Left ventricle myocardium inferior (tissue), 1 donor: ENCODE results near the gene PRKCE. TPM values are rescaled to one million over a fixed set of nuclear protein-coding genes. Genes with fewer than 3 reads are reported as not detected.

Experiments used
- DNase-seq: peaks from one replicate; pipeline ENCODE4 v3.0.0-alpha.2; 2020
- H3K27ac ChIP-seq: fragments of 200-600 bp; replicated peaks from 2 replicates; pipeline ENCODE4 v1.8.0; 2021
- H3K27me3 ChIP-seq: fragments of 200-600 bp; 2 replicates; pipeline ENCODE4 v1.8.0; 2021; ENCODE audit warnings: low read depth
- H3K36me3 ChIP-seq: fragments of 200-600 bp; 2 replicates; pipeline ENCODE4 v1.8.0; 2021
- H3K4me1 ChIP-seq: fragments of 200-600 bp; 2 replicates; pipeline ENCODE4 v1.8.0; 2021
- H3K4me3 ChIP-seq: fragments of 200-600 bp; 2 replicates; pipeline ENCODE4 v1.8.0; 2021; ENCODE audit warnings: mild to moderate bottlenecking, moderate library complexity
- H3K9me3 ChIP-seq: fragments of 200-600 bp; replicated peaks from 2 replicates; pipeline ENCODE4 v1.8.0; 2021
- CTCF ChIP-seq: fragments of 200-600 bp; IDR thresholded peaks from 2 replicates; pipeline ENCODE4 v1.8.0; 2021; ENCODE audit warnings: antibody characterized with exemption, mild to moderate bottlenecking, borderline replicate concordance
- intact Hi-C: fragments of 100-400 bp; cut with micrococcal nuclease; formaldehyde crosslinking; loops from one replicate; pipeline ENCODE4 v1.11.0; 2022
- total RNA-seq: library from RNA; stranded (reverse); fragmentation: NEBNext Ultra II Directional; extraction: Animal tissue kit (Norgen Biotek cat#: 25700); gene quantifications from one replicate; pipeline ENCODE4 v1.2.1, GENCODE V29; 2021
- donor health status: DM: no; HTN: yes; CAD: no; lungs with severe emphysema.

PRKCE gene
- total RNA-seq, 1 donor from 2014 or later, result 14.7 TPM

- Histone ChIP-seq H3K36me3 (no peaks in the 10 kb centered on the region), H3K9me3 (no peaks in the 10 kb centered on the region), H3K4me1 (no peaks in the 10 kb centered on the region), H3K27ac (no peak overlapping the region), H3K27me3 (peaks cover 4% of the 10 kb centered on the region), H3K4me3 (no peak overlapping the region)
- no peak for TF ChIP-seq CTCF
- DNase-seq, result no peak
- intact Hi-C loops, result no loop called here
Measured at GRCh38 chr2:45625824-45626223, 25.7 kb upstream of the PRKCE start.

GRCh38 chr2:45626387-45627221, 24.9 kb upstream of the PRKCE start:
- H3K36me3 ChIP-seq, result no peaks in the 10 kb centered on the region
- H3K9me3 ChIP-seq, result no peaks in the 10 kb centered on the region
- intact Hi-C loops, result no loop called here
- no peak for DNase-seq
- no peak for TF ChIP-seq CTCF
- no peak overlapping the region for H3K4me3 ChIP-seq
- no peak overlapping the region for H3K27ac ChIP-seq
- H3K4me1 ChIP-seq, result no peaks in the 10 kb centered on the region
- peaks cover 8% of the 10 kb centered on the region for H3K27me3 ChIP-seq

- DNase-seq, result no peak
- no peak overlapping the region for H3K4me3 ChIP-seq
- no peaks in the 10 kb centered on the region for H3K4me1 ChIP-seq
- H3K9me3 ChIP-seq, result no peaks in the 10 kb centered on the region
- no peaks in the 10 kb centered on the region for H3K36me3 ChIP-seq
- H3K27me3 ChIP-seq, result peaks cover 12% of the 10 kb centered on the region
- TF ChIP-seq CTCF, result no peak
- H3K27ac ChIP-seq, result no peak overlapping the region
- intact Hi-C loops, result no loop called here
Measured at GRCh38 chr2:45627911-45628310, 23.6 kb upstream of the PRKCE start.

- no peaks in the 10 kb centered on the region for H3K4me1 ChIP-seq
- intact Hi-C loops, result no loop called here
- no peak overlapping the region for H3K27ac ChIP-seq
- H3K4me3 ChIP-seq, result no peak overlapping the region
- peaks cover 12% of the 10 kb centered on the region for H3K27me3 ChIP-seq
- no peaks in the 10 kb centered on the region for H3K36me3 ChIP-seq
- H3K9me3 ChIP-seq, result no peaks in the 10 kb centered on the region
- DNase-seq, result no peak
- no peak for TF ChIP-seq CTCF
Measured at GRCh38 chr2:45629971-45630370, 21.5 kb upstream of the PRKCE start.

GRCh38 chr2:45631319-45631718, 20.2 kb upstream of the PRKCE start:
- Histone ChIP-seq H3K27me3 (peaks cover 12% of the 10 kb centered on the region), H3K36me3 (no peaks in the 10 kb centered on the region), H3K27ac (no peak overlapping the region), H3K4me3 (no peak overlapping the region), H3K9me3 (no peaks in the 10 kb centered on the region), H3K4me1 (no peaks in the 10 kb centered on the region)
- intact Hi-C loops, result no loop called here
- no peak for DNase-seq
- TF ChIP-seq CTCF, result no peak
